ENCODE measurements around the gene VASH1. TPM values are rescaled to one million over a fixed set of nuclear protein-coding genes. Genes with fewer than 3 reads are reported as not detected.

The VASH1 gene
- total RNA-seq, 1 donor, result 4.4 TPM

DNA sequence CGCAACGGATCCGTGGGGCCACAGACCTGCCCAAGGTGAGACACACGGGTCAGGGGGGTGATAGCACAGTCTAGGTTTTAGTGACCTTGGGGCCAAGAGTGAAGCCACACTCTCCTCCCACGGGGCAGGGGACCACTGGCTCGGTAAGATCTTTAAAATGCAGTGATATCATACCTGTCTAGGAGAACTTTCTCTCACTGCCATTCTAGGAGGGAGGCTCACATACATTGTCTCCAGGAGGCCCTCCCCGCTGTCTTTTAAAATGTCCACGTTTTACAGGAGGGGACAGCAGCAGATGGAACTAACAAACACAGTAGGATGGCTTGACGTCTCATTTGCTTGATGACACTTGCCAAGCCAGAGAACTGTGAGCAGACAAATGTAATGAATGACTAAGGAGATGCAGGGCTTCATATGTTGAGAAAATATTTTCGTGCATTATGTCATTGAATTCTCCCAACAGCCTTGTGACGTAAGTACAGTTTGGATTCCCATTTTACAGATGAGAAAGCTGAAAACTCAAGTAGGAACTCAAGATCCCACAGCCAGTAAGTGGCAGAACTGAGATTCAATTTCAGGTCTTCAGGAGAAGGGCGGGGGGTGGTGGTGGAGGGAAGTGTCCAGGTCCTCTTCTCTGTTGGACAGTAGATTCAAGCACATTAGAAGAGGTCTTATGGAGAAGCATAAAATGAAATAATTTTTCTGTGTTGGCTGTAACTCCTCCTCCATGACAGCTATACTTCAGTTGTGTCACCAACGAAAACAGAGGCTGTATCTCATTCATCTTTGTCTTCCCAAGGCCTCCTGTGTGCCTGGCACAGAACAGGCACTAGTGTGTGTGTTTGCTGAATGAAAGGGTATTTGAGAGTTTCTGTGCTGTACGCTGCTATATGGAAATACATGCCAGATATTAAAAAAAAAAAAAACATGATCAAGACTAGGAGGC is 2.1 kb downstream of the VASH1 start:
- TF ChIP-seq, protein P1, sequence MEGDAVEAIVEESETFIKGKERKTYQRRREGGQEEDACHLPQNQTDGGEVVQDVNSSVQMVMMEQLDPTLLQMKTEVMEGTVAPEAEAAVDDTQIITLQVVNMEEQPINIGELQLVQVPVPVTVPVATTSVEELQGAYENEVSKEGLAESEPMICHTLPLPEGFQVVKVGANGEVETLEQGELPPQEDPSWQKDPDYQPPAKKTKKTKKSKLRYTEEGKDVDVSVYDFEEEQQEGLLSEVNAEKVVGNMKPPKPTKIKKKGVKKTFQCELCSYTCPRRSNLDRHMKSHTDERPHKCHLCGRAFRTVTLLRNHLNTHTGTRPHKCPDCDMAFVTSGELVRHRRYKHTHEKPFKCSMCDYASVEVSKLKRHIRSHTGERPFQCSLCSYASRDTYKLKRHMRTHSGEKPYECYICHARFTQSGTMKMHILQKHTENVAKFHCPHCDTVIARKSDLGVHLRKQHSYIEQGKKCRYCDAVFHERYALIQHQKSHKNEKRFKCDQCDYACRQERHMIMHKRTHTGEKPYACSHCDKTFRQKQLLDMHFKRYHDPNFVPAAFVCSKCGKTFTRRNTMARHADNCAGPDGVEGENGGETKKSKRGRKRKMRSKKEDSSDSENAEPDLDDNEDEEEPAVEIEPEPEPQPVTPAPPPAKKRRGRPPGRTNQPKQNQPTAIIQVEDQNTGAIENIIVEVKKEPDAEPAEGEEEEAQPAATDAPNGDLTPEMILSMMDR (IDR thresholded peaks at IDR 0.05; ENCODE audit: insufficient read depth, low read length), result no peak
- peak; percentile 27 for DNase-seq (ENCODE audit: low read depth)
- peak overlapping the region; percentile 77 for H3K4me3 ChIP-seq (ENCODE audit: low read depth, low read length)

DNA sequence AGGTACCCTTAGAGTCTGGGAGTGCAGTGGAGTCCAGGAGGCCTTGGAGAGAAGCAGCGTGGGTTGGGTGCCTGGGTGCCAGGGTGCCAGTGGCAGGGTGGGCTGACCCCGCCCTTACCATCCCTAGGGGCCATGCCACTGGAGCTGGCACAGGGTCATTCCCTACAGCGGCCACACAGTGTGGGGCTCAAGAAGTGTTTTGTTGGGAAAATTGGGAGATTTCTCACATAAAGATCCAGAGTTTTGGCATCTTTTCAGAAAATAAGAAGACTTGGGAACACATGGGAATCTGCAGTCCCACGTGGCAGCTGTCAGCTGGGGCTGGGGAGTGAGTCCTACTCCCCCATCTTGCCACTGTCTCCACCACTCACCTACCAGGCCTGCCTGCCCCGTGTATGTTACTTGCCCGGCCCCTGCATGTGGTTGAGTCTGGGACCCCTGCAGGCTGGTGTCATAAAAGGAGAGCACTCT is 4.2 kb downstream of the VASH1 start:
- TF ChIP-seq, protein P1 (IDR thresholded peaks at IDR 0.05; ENCODE audit: insufficient read depth, low read length), result no peak
- no peak for DNase-seq (ENCODE audit: low read depth)
- H3K4me3 ChIP-seq (ENCODE audit: low read depth, low read length), result no peak overlapping the region

DNA sequence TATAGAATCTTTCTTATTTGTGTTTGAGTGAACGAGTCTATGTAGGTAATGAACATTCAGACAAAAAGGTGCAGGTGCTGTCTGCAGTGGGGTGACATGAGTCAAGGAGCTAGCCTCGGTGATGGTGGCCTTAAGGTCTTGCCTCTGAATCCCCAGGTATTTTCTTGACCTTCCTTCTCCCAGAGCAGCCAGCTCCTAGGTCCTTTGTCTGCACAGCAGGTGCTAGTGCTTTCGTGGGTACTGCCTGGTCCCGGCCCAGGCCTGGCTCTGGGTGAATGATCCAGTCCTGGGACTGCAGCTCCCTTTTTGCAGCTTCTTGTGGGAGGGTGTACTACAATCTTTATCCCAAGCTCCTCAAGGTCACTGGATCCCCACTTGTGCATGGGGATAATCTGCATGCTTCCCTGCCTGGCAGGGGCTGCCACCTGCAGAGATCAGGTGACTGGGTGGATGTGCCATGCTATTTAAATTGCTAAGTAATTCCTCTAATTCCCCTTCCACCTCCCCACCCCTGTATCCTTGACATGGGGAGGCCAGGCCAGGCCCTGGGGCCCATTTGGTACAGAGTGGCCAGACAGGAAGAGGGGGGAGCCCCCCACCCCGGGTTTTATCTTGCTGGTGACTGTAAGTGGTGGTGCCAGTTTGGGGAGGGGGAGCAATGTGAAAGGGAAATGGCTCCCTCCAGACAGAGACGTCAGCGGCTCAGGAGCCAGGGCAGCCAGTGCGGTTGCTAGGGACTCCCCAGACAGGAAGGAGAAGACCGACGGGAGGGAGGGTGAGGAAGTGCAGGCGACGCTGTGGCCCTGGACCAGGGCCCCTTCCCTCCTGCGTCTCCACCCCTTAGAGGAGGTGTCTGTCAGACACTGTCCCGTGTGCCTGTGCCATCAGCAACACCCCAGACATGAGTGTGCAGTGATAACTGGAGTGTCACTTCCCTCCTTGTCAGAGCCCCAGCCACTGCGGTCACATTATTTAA is 6.7 kb downstream of the VASH1 start:
- no peak overlapping the region for H3K4me3 ChIP-seq (ENCODE audit: low read depth, low read length)
- DNase-seq (ENCODE audit: low read depth), result no peak
- TF ChIP-seq, protein P1 (IDR thresholded peaks at IDR 0.05; ENCODE audit: insufficient read depth, low read length), result no peak

DNA sequence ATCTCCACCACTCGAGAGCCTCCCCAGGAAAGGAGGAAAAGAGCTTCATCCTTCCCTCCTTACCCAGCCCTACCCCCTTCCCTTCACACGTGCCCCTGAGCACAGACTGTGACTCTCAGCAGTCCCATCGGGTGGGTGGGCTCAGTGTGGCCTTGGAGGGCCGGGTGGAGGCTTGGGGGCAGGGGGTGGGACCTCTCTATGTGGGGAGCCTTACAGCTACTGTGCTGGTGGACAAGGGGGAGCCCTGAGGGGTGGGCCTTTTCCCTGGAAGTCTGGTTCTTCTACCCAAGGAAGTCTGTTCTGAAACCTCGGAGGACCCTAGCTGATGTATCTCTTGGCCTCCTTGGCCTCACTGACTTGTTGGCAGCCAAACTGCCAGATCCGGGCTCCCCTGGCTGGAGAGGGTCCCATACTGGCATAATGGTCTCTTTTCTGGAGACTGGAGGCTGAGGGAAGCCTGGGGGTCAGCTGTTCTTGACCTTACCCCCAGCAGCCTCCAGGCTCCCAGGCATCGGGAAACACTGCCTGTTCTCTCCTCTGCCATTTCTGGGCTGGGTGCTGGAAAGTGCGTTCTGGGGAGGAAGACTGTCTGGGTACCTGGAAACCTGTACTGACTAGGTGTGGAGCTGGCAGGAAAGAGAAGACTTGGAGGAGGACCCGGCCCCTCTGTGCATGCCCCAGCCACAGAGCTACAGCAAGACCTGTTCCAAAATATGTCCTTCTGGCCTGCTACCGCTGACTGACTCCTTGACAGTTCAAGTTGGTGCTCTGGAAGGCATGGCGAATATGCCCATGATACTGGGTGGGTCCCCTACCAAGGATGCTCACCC is 7.6 kb downstream of the VASH1 start:
- DNase-seq (ENCODE audit: low read depth), result no peak
- H3K4me3 ChIP-seq (ENCODE audit: low read depth, low read length), result no peak overlapping the region
- TF ChIP-seq, protein P1 (IDR thresholded peaks at IDR 0.05; ENCODE audit: insufficient read depth, low read length), result no peak

DNA sequence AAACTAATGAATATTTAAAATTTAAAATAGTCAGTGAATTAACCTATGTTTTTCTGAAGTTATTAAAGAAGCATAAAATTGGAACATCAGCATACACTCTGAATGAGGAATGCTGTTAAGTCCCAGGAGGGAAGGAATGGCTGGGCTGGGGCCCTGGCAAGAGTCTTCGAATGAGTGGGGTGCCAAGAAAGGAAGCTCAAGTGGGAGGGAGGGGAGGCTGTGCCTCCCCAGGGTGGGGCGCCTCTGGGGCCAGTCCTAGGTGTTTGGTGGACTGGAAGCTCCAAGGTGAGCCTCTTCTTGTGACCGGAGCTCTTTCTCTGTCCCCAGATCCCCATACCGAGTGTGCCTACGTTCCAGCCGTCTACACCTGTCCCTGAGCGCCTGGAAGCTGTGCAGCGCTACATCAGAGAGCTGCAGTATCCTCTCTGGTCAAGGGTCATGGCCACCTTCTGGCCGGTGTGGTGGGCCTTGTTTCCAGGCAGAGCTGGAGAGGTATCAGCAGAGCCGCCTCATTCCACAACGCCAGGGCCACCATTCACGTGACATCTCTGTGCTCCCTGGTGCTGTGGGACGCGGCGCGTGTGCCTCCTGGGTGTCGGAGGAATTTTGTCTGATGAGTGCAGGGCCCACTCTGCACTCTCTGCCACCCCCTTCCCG is 8.5 kb downstream of the VASH1 start:
- TF ChIP-seq, protein P1 (IDR thresholded peaks at IDR 0.05; ENCODE audit: insufficient read depth, low read length), result no peak
- no peak overlapping the region for H3K4me3 ChIP-seq (ENCODE audit: low read depth, low read length)
- no peak for DNase-seq (ENCODE audit: low read depth)

Measured in fibroblast of the aortic adventitia (primary cell).